Thyroid gland (tissue), 4 donors: ENCODE results near the gene IL1F10. TPM values are rescaled to one million over a fixed set of nuclear protein-coding genes. Genes with fewer than 3 reads are reported as not detected.

Source experiments
- DNase-seq, 2 donors: peaks; one replicate each; pipeline ENCODE4 v3.0.0-alpha.2; 2019
- H3K27ac ChIP-seq, 3 donors: fragments of 200-600 bp; sonication (generic); 1 replicate in 2 of 3; 2 replicates in 1 of 3; pipeline ENCODE4 v1.5.1; 2016 to 2019; ENCODE audit warnings: mild to moderate bottlenecking in 1 of 3, moderate library complexity in 1 of 3
- H3K27me3 ChIP-seq: fragments of 200-600 bp; sonication (generic); one replicate; pipeline ENCODE4 v1.5.1; 2019
- H3K36me3 ChIP-seq, 2 donors: fragments of 200-600 bp; sonication (generic); one replicate each; pipeline ENCODE4 v1.5.1; 2016 to 2019
- H3K4me1 ChIP-seq, 2 donors: fragments of 200-600 bp; sonication (generic); one replicate each; pipeline ENCODE4 v1.5.1; 2017 to 2019
- H3K4me3 ChIP-seq, 3 donors: fragments of 200-600 bp; sonication (generic); replicated peaks in 1 of 3; 1 replicate in 2 of 3; 2 replicates in 1 of 3; pipeline ENCODE4 v1.5.1; 2016; ENCODE audit warnings: mild to moderate bottlenecking in 1 of 3
- H3K9me3 ChIP-seq: fragments of 200-600 bp; sonication (generic); one replicate; pipeline ENCODE4 v1.5.1; 2017
- POLR2A ChIP-seq, 2 donors: fragments of 450-650 bp; IDR thresholded peaks; one replicate each; pipeline ENCODE4 v1.6.1; 2017; ENCODE audit warnings: antibody characterized with exemption in 2 of 2, mild to moderate bottlenecking in 2 of 2, moderate library complexity in 1 of 2
- WGBS, 2 donors: methylation state at CpG; one replicate each; pipeline ENCODE4 v1.1.5; 2017; 5-methylcytosine and 5-hydroxymethylcytosine counted together
- intact Hi-C: fragments of 100-400 bp; cut with DNase I; formaldehyde crosslinking; loops from one replicate; pipeline ENCODE4 v1.15.1; 2023
- total RNA-seq, 4 donors: library from RNA; depleted of rRNA; stranded (reverse); fragments of >200 nt; gene quantifications; one replicate each; pipeline ENCODE4 v1.2.3, GENCODE V29; 2016
- TF ChIP-seq, protein P1 (sequence below), 6 experiments: fragments of 200-600 bp in 3 of 6; fragments of 450-650 bp in 3 of 6; sonication (generic) in 3 of 6; IDR thresholded peaks; one replicate each; pipeline ENCODE4 v1.5.1; 2016 to 2019; ENCODE audit warnings: antibody characterized with exemption in 6 of 6, mild to moderate bottlenecking in 2 of 6, inconsistent platforms in 1 of 6, moderate library complexity in 1 of 6

Gene IL1F10
- total RNA-seq, 4 donors from 2014 or later: not detected

GRCh38 chr2:113078350-113078839 lies 10.6 kb downstream of the IL1F10 start:
- DNase-seq: peak; percentile 51 to 71
- WGBS, 2 donors: 14 to 34% methylated on average over 6 of the region's 6 CpGs
- TF ChIP-seq POLR2A (IDR thresholded peaks at IDR 0.05): no peak
- TF ChIP-seq, protein P1, sequence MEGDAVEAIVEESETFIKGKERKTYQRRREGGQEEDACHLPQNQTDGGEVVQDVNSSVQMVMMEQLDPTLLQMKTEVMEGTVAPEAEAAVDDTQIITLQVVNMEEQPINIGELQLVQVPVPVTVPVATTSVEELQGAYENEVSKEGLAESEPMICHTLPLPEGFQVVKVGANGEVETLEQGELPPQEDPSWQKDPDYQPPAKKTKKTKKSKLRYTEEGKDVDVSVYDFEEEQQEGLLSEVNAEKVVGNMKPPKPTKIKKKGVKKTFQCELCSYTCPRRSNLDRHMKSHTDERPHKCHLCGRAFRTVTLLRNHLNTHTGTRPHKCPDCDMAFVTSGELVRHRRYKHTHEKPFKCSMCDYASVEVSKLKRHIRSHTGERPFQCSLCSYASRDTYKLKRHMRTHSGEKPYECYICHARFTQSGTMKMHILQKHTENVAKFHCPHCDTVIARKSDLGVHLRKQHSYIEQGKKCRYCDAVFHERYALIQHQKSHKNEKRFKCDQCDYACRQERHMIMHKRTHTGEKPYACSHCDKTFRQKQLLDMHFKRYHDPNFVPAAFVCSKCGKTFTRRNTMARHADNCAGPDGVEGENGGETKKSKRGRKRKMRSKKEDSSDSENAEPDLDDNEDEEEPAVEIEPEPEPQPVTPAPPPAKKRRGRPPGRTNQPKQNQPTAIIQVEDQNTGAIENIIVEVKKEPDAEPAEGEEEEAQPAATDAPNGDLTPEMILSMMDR (IDR thresholded peaks at IDR 0.05): no peak
- Histone ChIP-seq H3K4me1 (peaks cover 16 to 22% of the 10 kb centered on the region in 2 donors), H3K36me3 (no peaks in the 10 kb centered on the region), H3K27me3 (no peaks in the 10 kb centered on the region), H3K9me3 (no peaks in the 10 kb centered on the region), H3K4me3 (no peak overlapping the region), H3K27ac (peak overlapping the region; percentile 73 to 74 (median 73))
- intact Hi-C loops: loop anchor here (5.0 kb wide), 1 partner anchor 44 kb away; no protein-coding TSS in a partner anchor

DNA sequence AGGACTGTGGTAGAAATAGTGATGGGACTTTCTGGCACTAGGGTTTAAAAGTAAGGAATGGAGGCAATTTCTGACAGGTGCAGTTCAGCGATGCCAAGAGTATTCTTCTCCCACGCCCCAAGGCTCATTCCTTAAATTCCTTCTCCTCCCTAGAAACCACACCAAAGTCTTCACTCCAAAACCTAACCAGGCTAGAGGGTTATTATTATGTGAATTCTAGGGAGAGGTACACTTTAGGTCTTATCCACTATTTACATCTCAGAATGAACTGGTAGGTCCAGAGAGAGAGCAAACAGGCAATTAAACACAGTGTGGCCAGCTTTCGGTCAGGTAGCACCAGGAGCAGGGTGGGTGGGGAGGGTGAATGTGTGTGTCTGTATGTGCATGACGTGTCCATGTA lies 11.4 kb downstream of the IL1F10 start:
- Histone ChIP-seq H3K27me3 (no peaks in the 10 kb centered on the region), H3K4me3 (no peak overlapping the region), H3K36me3 (no peaks in the 10 kb centered on the region), H3K9me3 (no peaks in the 10 kb centered on the region), H3K27ac (peak overlapping the region; percentile 38 to 73 (median 73)), H3K4me1 (peaks cover 16 to 22% of the 10 kb centered on the region in 2 donors)
- no peak for DNase-seq
- 64 to 80% methylated on average over 4 of the region's 4 CpGs for WGBS, 2 donors
- intact Hi-C loops: loop anchor here (5.0 kb wide), 1 partner anchor 43 kb away; no protein-coding TSS in a partner anchor
- no peak for TF ChIP-seq POLR2A (IDR thresholded peaks at IDR 0.05)
- TF ChIP-seq, protein P1 (IDR thresholded peaks at IDR 0.05): no peak

GRCh38 chr2:113080134-113080533 lies 12.4 kb downstream of the IL1F10 start:
- Histone ChIP-seq H3K27ac (peak overlapping the region in 1 of 3 donors; percentile 73), H3K4me1 (peaks cover 23 to 30% of the 10 kb centered on the region in 2 donors), H3K27me3 (no peaks in the 10 kb centered on the region), H3K4me3 (no peak overlapping the region), H3K9me3 (no peaks in the 10 kb centered on the region), H3K36me3 (no peaks in the 10 kb centered on the region)
- intact Hi-C loops: loop anchor here (10.0 kb wide), 1 partner anchor 115 kb away; no protein-coding TSS in a partner anchor
- DNase-seq: peak; percentile 41 to 54
- TF ChIP-seq, protein P1 (IDR thresholded peaks at IDR 0.05): peak; percentile 28 to 77 (median 66)
- TF ChIP-seq POLR2A (IDR thresholded peaks at IDR 0.05): no peak
- 47 to 63% methylated on average over 9 of the region's 9 CpGs for WGBS, 2 donors

DNA sequence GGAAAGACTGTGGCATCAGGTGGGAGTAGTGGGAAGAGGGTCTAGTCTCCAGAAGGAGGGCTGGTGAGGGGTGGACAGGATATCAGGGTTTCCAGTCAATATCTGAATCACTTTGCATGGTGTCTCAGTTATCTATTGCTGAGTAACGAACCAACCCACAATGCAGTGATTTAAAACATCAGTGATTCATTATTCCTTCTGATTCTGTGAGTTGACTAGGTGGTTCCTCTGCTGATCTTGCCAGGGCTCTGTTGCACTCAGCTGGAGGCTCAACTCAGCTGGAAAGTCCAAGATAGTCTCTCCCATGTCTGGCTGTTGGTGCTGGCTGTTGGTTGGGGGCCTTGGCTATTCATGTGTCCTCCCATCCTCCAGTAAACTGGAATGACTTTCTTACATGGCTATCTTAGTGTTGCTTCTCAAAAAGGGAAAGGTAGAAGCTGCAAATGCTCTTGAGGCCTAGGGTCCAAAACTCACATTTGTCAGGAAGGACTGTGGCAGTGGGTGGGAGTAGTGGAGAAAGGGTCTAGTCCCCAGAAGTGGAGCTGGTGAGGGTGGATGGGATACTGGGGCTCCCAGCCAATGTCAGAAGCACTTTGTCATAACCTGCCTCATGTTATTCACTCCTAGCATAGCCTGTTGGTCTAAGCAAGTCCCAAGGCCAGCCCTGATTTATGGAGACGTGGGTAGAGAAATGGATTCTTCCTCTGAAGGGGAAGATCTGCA lies 13.9 kb downstream of the IL1F10 start:
- Histone ChIP-seq H3K4me1 (peaks cover 23 to 35% of the 10 kb centered on the region in 2 donors), H3K27ac (no peak overlapping the region), H3K36me3 (no peaks in the 10 kb centered on the region), H3K4me3 (no peak overlapping the region), H3K27me3 (no peaks in the 10 kb centered on the region), H3K9me3 (no peaks in the 10 kb centered on the region)
- DNase-seq: no peak
- intact Hi-C loops: loop anchor here (10.0 kb wide), 1 partner anchor 113 kb away; no protein-coding TSS in a partner anchor
- TF ChIP-seq, protein P1 (IDR thresholded peaks at IDR 0.05): no peak
- TF ChIP-seq POLR2A (IDR thresholded peaks at IDR 0.05): no peak
- WGBS, 2 donors: 88 to 95% methylated on average over 2 of the region's 2 CpGs

- no peaks in the 10 kb centered on the region for H3K27me3 ChIP-seq
- H3K4me3 ChIP-seq: no peak overlapping the region
- no peak overlapping the region for H3K27ac ChIP-seq
- 76 to 83% methylated on average over 8 of the region's 8 CpGs for WGBS, 2 donors
- H3K4me1 ChIP-seq: peaks cover 28 to 33% of the 10 kb centered on the region in 2 donors
- TF ChIP-seq, protein P1 (IDR thresholded peaks at IDR 0.05): no peak
- TF ChIP-seq POLR2A (IDR thresholded peaks at IDR 0.05): no peak
- H3K9me3 ChIP-seq: no peaks in the 10 kb centered on the region
- no peak for DNase-seq
- H3K36me3 ChIP-seq: no peaks in the 10 kb centered on the region
- intact Hi-C loops: loop anchor here (10.0 kb wide), 1 partner anchor 112 kb away; no protein-coding TSS in a partner anchor
These were observed 15.5 kb downstream of the IL1F10 start for GRCh38 chr2:113083296-113083695.
